SK-N-SH (cell line): ENCODE data around the gene RAD51B. TPM values are rescaled to one million over a fixed set of nuclear protein-coding genes. Genes with fewer than 3 reads are reported as not detected.

Experiments used
- CTCF ChIA-PET: fragments of 300-600, 350-600 bp; formaldehyde crosslinking; extraction: SDS; loops from one replicate; lab custom pipeline; 2021; lab: Yijun Ruan, JAX
- POLR2A ChIA-PET: fragments of 350-600 bp; sonication (Branson Sonifier 250); formaldehyde crosslinking; extraction: SDS; loops from one replicate; lab custom pipeline; 2020; ENCODE audit warnings: antibody characterized with exemption, inconsistent platforms; lab: Yijun Ruan, JAX
- DNase-seq: peaks from one replicate; pipeline ENCODE4 v3.0.0; 2012
- H2AFZ ChIP-seq: fragments of 200-600 bp; sonication (generic); 2 replicates; pipeline ENCODE4 v1.8.1; 2016; ENCODE audit warnings: antibody characterized with exemption, mild to moderate bottlenecking, low read depth
- H3F3A ChIP-seq: fragments of 200-600 bp; sonication (generic); replicated peaks from 2 replicates; pipeline ENCODE3; 2016; ENCODE audit warnings: antibody characterized with exemption, mild to moderate bottlenecking; ENCODE audit not compliant: insufficient read depth
- H3K27ac ChIP-seq, 2 experiments: fragments of 200-500 bp in 1 of 2; fragments of 200-600 bp in 1 of 2; sonication (Bioruptor generic) in 1 of 2; sonication (generic), shearing (Covaris generic) in 1 of 2; 2 replicates each; pipeline versions ENCODE4 v1.5.1 to v1.6.1; 2014 to 2016; ENCODE audit warnings: low read depth in 2 of 2, inconsistent platforms in 1 of 2, low read length in 1 of 2, mild to moderate bottlenecking in 1 of 2, mixed read lengths in 1 of 2
- H3K27me3 ChIP-seq: fragments of 200-600 bp; sonication (generic), shearing (Covaris generic); 2 replicates; pipeline ENCODE4 v1.6.1; 2016; ENCODE audit warnings: mixed run types; ENCODE audit not compliant: insufficient read depth
- H3K36me3 ChIP-seq, 2 experiments: fragments of 200-500 bp in 1 of 2; fragments of 200-600 bp in 1 of 2; sonication (Bioruptor generic) in 1 of 2; sonication (generic) in 1 of 2; replicated peaks in 1 of 2; 2 replicates each; pipeline versions ENCODE3 to v1.5.1; 2014 to 2016; ENCODE audit warnings: low read length in 1 of 2, mild to moderate bottlenecking in 1 of 2; ENCODE audit not compliant: insufficient read depth in 2 of 2, control insufficient read depth in 1 of 2
- H3K4me1 ChIP-seq, 2 experiments: fragments of 200-500 bp in 1 of 2; fragments of 200-600 bp in 1 of 2; sonication (Bioruptor generic) in 1 of 2; sonication (generic), shearing (Covaris generic) in 1 of 2; 2 replicates each; pipeline versions ENCODE4 v1.5.1 to v1.6.1; 2014 to 2016; ENCODE audit warnings: low read depth in 1 of 2, low read length in 1 of 2, mixed run types in 1 of 2; ENCODE audit not compliant: insufficient read depth in 2 of 2, control insufficient read depth in 1 of 2
- H3K4me2 ChIP-seq: fragments of 200-600 bp; sonication (generic), shearing (Covaris generic); 2 replicates; pipeline ENCODE4 v1.6.1; 2017; ENCODE audit warnings: mixed run types
- H3K4me3 ChIP-seq, 2 experiments: fragments of 200-500 bp in 1 of 2; fragments of 200-600 bp in 1 of 2; sonication (Bioruptor generic) in 1 of 2; sonication (generic), shearing (Covaris generic) in 1 of 2; 2 replicates each; pipeline versions ENCODE4 v1.5.1 to v1.8.1; 2014 to 2016; ENCODE audit warnings: low read depth in 2 of 2, inconsistent platforms in 1 of 2, low read length in 1 of 2, mild to moderate bottlenecking in 1 of 2, mixed read lengths in 1 of 2, moderate library complexity in 1 of 2
- H3K79me2 ChIP-seq: fragments of 200-600 bp; sonication (generic); 2 replicates; pipeline ENCODE4 v1.8.1; 2017; ENCODE audit warnings: mild to moderate bottlenecking; ENCODE audit not compliant: insufficient read depth
- H3K9ac ChIP-seq: fragments of 200-600 bp; sonication (generic); 2 replicates; pipeline ENCODE4 v1.6.1; 2017; ENCODE audit warnings: mixed run types
- H3K9me2 ChIP-seq: fragments of 200-600 bp; sonication (generic); 2 replicates; pipeline ENCODE4 v1.6.1; 2017; ENCODE audit warnings: mixed run types
- H3K9me3 ChIP-seq: fragments of 200-600 bp; sonication (generic); 2 replicates; pipeline ENCODE4 v1.6.1; 2017; ENCODE audit warnings: mixed run types, mild to moderate bottlenecking, moderate library complexity
- H4K20me1 ChIP-seq: fragments of 200-600 bp; sonication (generic); 2 replicates; pipeline ENCODE4 v1.6.1; 2017; ENCODE audit warnings: mild to moderate bottlenecking, mixed run types; ENCODE audit not compliant: insufficient read depth
- CTCF ChIP-seq: fragments of 200-600 bp; sonication (generic); IDR thresholded peaks from 2 replicates; pipeline ENCODE4 v1.6.1; 2017; ENCODE audit warnings: antibody characterized with exemption, mild to moderate bottlenecking, moderate library complexity
- EP300 ChIP-seq, 2 experiments: IDR thresholded peaks; 2 replicates each; pipeline versions ENCODE4 v1.4.0 to v1.6.1; 2012; ENCODE audit warnings: borderline replicate concordance in 1 of 2, low read depth in 1 of 2, low read length in 1 of 2
- FOXM1 ChIP-seq: IDR thresholded peaks from 2 replicates; pipeline ENCODE4 v1.4.0; 2012; ENCODE audit warnings: low read depth, mild to moderate bottlenecking
- NRF1 ChIP-seq: IDR thresholded peaks from 2 replicates; pipeline ENCODE4 v1.6.1; 2012; ENCODE audit warnings: low read depth, mild to moderate bottlenecking, low read length
- RFX5 ChIP-seq: IDR thresholded peaks from 2 replicates; pipeline ENCODE4 v1.6.1; 2012; ENCODE audit warnings: mild to moderate bottlenecking, improper control_type of control experiment, low read length
- TCF12 ChIP-seq: IDR thresholded peaks from 2 replicates; pipeline ENCODE4 v1.4.0; 2012
- whole genome bisulfite sequencing: methylation state at CpG from one replicate; pipeline ENCODE4 v1.1.6; 2017; ENCODE audit warnings: low lambda C conversion rate; 5-methylcytosine and 5-hydroxymethylcytosine counted together
- polyA plus RNA-seq, 3 experiments: library from polyadenylated mRNA; depleted of rRNA; stranded (reverse); fragments of >200 nt; gene quantifications; 2 replicates each; pipeline ENCODE4 v1.2.3, GENCODE V29; 2012
- TF ChIP-seq, protein P1 (sequence below): fragments of 150-350 bp; IDR thresholded peaks from 2 replicates; pipeline ENCODE4 v1.6.1; 2017; ENCODE audit warnings: antibody characterized with exemption, low read length, low read depth, borderline replicate concordance
- TF ChIP-seq, protein P2 (sequence below): IDR thresholded peaks from 2 replicates; pipeline ENCODE4; 2012

Gene RAD51B
- polyA plus RNA-seq, 1 of the 3 experiments (the other 2 are of a cell fraction): 6.0 TPM

GRCh38 chr14:68131907-68132306, 312.3 kb downstream of the RAD51B start (continued):
- TF ChIP-seq CTCF: no peak
- TF ChIP-seq, protein P1, sequence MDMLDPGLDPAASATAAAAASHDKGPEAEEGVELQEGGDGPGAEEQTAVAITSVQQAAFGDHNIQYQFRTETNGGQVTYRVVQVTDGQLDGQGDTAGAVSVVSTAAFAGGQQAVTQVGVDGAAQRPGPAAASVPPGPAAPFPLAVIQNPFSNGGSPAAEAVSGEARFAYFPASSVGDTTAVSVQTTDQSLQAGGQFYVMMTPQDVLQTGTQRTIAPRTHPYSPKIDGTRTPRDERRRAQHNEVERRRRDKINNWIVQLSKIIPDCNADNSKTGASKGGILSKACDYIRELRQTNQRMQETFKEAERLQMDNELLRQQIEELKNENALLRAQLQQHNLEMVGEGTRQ: no peak
- no peak for TF ChIP-seq FOXM1
- TF ChIP-seq, all 33 proteins: peak for 0

DNA sequence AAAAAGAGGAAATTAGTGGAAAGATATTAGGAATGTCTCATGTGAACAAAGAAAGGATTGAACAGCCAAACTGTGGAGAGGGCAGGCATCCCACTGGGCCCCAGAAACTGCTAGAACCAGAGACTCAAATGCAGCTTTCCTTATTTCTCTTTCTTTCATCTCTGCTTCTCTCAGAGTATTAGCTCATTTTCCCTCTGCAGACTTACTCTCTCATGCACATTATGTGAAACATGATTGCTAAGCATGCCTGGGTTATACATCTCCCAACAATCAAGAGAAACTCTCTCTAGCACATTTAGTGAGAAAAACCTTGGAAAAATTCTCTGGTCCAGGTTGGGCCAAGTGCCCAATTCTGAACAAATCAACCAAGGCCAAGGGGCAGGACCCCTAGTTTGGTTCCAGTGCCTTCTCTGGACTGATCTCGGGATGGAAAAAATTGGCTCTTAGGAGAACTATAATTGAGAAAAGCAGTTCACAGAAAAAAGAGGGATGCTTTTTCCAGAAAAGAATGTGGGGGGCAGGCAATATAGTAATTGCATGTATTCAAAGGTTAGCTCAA, 313.1 kb downstream of the RAD51B start:
- Histone ChIP-seq H3K27me3 (no peaks in the 10 kb centered on the region), H3K4me1 (peaks cover 2 to 14% of the 10 kb centered on the region in 2 experiments), H4K20me1 (no peaks in the 10 kb centered on the region), H3K9me2 (no peaks in the 10 kb centered on the region), H3K9me3 (no peaks in the 10 kb centered on the region), H3K4me3 (no peak overlapping the region), H2AFZ (no peak overlapping the region), H3F3A (peaks cover 5% of the 10 kb centered on the region), H3K9ac (no peak overlapping the region), H3K27ac (no peak overlapping the region), H3K36me3 (no peaks in the 10 kb centered on the region), H3K4me2 (no peak overlapping the region), H3K79me2 (no peaks in the 10 kb centered on the region)
- TF ChIP-seq RFX5: no peak
- no peak for TF ChIP-seq NRF1
- ChIA-PET POLR2A (no interaction called here), CTCF (interaction anchor here (1.2 to 1.3 kb wide), 2 partner anchors 8 to 684 kb away, joined by 3 read pairs; no protein-coding TSS in a partner anchor)
- WGBS: 94% methylated on average over 1 of the region's 1 CpG
- DNase-seq: no peak

DNA sequence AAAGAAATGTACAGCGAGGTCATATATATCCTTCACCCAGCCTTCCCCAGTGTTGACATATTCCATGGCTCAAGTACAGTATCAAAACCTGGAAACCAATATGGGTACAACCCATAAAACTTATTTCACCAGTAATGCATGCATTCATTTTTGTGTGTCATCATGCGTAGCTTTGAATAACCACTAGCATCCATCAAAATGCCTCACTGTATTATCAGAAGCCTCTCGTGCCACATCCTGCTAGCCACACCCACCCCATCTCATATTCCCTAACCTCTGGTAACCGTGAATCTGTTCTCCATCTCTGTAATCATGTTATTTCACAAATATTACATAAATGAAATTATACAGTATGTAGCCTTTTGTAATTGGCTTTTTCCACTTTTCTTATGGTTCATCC, 314.3 kb downstream of the RAD51B start:
- Histone ChIP-seq H4K20me1 (no peaks in the 10 kb centered on the region), H3K36me3 (no peaks in the 10 kb centered on the region), H3K4me1 (peaks cover 6 to 24% of the 10 kb centered on the region in 2 experiments), H3K79me2 (no peaks in the 10 kb centered on the region), H3K9me3 (no peaks in the 10 kb centered on the region), H3F3A (peaks cover 13% of the 10 kb centered on the region), H3K27me3 (no peaks in the 10 kb centered on the region), H3K4me3 (no peak overlapping the region), H3K9me2 (no peaks in the 10 kb centered on the region), H3K4me2 (no peak overlapping the region), H2AFZ (no peak overlapping the region), H3K27ac (no peak overlapping the region), H3K9ac (no peak overlapping the region)
- ChIA-PET CTCF (interaction anchor here (1.2 kb wide), 1 partner anchor 10 kb away, joined by 3 read pairs; no protein-coding TSS in a partner anchor), POLR2A (no interaction called here)
- no peak for TF ChIP-seq TCF12
- TF ChIP-seq, protein P2, sequence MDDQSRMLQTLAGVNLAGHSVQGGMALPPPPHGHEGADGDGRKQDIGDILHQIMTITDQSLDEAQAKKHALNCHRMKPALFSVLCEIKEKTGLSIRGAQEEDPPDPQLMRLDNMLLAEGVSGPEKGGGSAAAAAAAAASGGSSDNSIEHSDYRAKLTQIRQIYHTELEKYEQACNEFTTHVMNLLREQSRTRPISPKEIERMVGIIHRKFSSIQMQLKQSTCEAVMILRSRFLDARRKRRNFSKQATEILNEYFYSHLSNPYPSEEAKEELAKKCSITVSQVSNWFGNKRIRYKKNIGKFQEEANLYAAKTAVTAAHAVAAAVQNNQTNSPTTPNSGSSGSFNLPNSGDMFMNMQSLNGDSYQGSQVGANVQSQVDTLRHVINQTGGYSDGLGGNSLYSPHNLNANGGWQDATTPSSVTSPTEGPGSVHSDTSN: peak; percentile 42; the same call in 1 of the 2 replicates
- TF ChIP-seq EP300 (IDR thresholded peaks at IDR 0.05; ENCODE audit: borderline replicate concordance in 1 of 2, low read depth in 1 of 2, low read length in 1 of 2): no peak
- no peak for DNase-seq
- WGBS: 87% methylated on average over 4 of the region's 4 CpGs
